CD4-positive, CD25-positive, alpha-beta regulatory T cell (primary cell): ENCODE results near the gene TBC1D24. TPM values are rescaled to one million over a fixed set of nuclear protein-coding genes. Genes with fewer than 3 reads are reported as not detected.

Experiments
- ATAC-seq, 2 donors: fragments of 150-1000 bp; cut with Tn5 transposase; one replicate each; pipeline ENCODE4 v1.10.0; 2021; ENCODE audit warnings: low read depth in 2 of 2, moderate number of reproducible peaks in 2 of 2, moderate library complexity in 1 of 2
- DNase-seq, 3 donors: peaks; one replicate each; pipeline versions ENCODE4 v3.0.0 to v3.0.0-alpha.2; 2012 to 2022; ENCODE audit warnings: mixed read lengths in 1 of 3
- H3K27ac ChIP-seq: one replicate; pipeline ENCODE4 v1.7.0; 2013; ENCODE audit warnings: mild to moderate bottlenecking, low read length; ENCODE audit not compliant: insufficient read depth, poor library complexity, severe bottlenecking
- H3K27me3 ChIP-seq: one replicate; pipeline ENCODE4 v1.7.0; 2013; ENCODE audit warnings: low read length; ENCODE audit not compliant: control insufficient read depth, insufficient read depth
- H3K36me3 ChIP-seq: one replicate; pipeline ENCODE4 v1.7.0; 2013; ENCODE audit warnings: mild to moderate bottlenecking, low read length, moderate library complexity; ENCODE audit not compliant: control insufficient read depth, insufficient read depth
- H3K4me1 ChIP-seq: 2 replicates; pipeline ENCODE4 v1.7.0; 2013; ENCODE audit warnings: mild to moderate bottlenecking, low read length; ENCODE audit not compliant: insufficient read depth, control insufficient read depth, poor library complexity, severe bottlenecking
- H3K4me3 ChIP-seq: one replicate; pipeline ENCODE4 v1.7.0; 2013; ENCODE audit warnings: low read depth, mild to moderate bottlenecking, low read length, moderate library complexity
- H3K9me3 ChIP-seq, 2 experiments: 1 replicate in 1 of 2; 2 replicates in 1 of 2; pipeline ENCODE4 v1.7.0; 2013; ENCODE audit warnings: low read length in 2 of 2, mild to moderate bottlenecking in 1 of 2, moderate library complexity in 1 of 2; ENCODE audit not compliant: control insufficient read depth in 2 of 2
- H3K27ac Mint-ChIP-seq, 3 donors: one replicate each; pipeline ENCODE4 v1.8.0; 2020 to 2022; ENCODE audit warnings: mild to moderate bottlenecking in 3 of 3, mixed read lengths in 3 of 3, moderate library complexity in 2 of 3
- H3K27me3 Mint-ChIP-seq: one replicate; pipeline ENCODE4 v1.8.0; 2022; ENCODE audit warnings: mild to moderate bottlenecking, mixed read lengths
- H3K36me3 Mint-ChIP-seq: one replicate; pipeline ENCODE4 v1.8.0; 2020; ENCODE audit warnings: mixed read lengths
- H3K4me1 Mint-ChIP-seq, 4 donors: one replicate each; pipeline ENCODE4 v1.8.0; 2020 to 2022; ENCODE audit warnings: mixed read lengths in 4 of 4, mild to moderate bottlenecking in 1 of 4
- H3K4me3 Mint-ChIP-seq, 4 donors: one replicate each; pipeline ENCODE4 v1.8.0; 2020 to 2022; ENCODE audit warnings: mild to moderate bottlenecking in 4 of 4, mixed read lengths in 4 of 4, moderate library complexity in 3 of 4
- H3K9me3 Mint-ChIP-seq, 7 donors: one replicate each; pipeline ENCODE4 v1.8.0; 2020 to 2022; ENCODE audit warnings: mixed read lengths in 7 of 7, mild to moderate bottlenecking in 3 of 7, moderate library complexity in 2 of 7
- polyA plus RNA-seq, 4 donors: library from polyadenylated mRNA; unstranded; fragments of 300-500 nt; fragmentation: Illumina TruSeq; gene quantifications; one replicate each; pipeline ENCODE4 v1.2.3, GENCODE V29; 2021
- total RNA-seq: library from RNA; stranded (reverse); gene quantifications from one replicate; pipeline ENCODE4 v1.2.3, GENCODE V29; 2022

Gene TBC1D24
- total and polyA plus RNA-seq, 5 donors from 2014 or later, result 0.84 to 5.8 (median 1.4) TPM

GRCh38 chr16:2487903-2488531 is 13.1 kb downstream of the TBC1D24 start:
- Mint-ChIP-seq H3K4me3 (no peak overlapping the region), H3K27ac (peak overlapping the region in 2 of 3 donors; percentile 63 to 81), H3K9me3 (no peaks in the 10 kb centered on the region), H3K4me1 (peaks cover 4 to 16% (median 9%) of the 10 kb centered on the region in 4 donors), H3K36me3 (no peaks in the 10 kb centered on the region), H3K27me3 (no peaks in the 10 kb centered on the region)
- Histone ChIP-seq H3K4me3 (no peak overlapping the region), H3K4me1 (peaks cover 10% of the 10 kb centered on the region), H3K36me3 (no peaks in the 10 kb centered on the region), H3K27me3 (no peaks in the 10 kb centered on the region), H3K27ac (no peak overlapping the region), H3K9me3 (no peaks in the 10 kb centered on the region)
- DNase-seq (no peak), ATAC-seq (no peak)

GRCh38 chr16:2489581-2489980 is 14.7 kb downstream of the TBC1D24 start:
- no peak overlapping the region for H3K4me3 Mint-ChIP-seq
- DNase-seq (no peak), ATAC-seq (no peak)
- H3K36me3 Mint-ChIP-seq, result no peaks in the 10 kb centered on the region
- Histone ChIP-seq H3K27ac (no peak overlapping the region), H3K27me3 (no peaks in the 10 kb centered on the region), H3K9me3 (no peaks in the 10 kb centered on the region), H3K4me1 (peaks cover 10% of the 10 kb centered on the region), H3K36me3 (no peaks in the 10 kb centered on the region), H3K4me3 (no peak overlapping the region)
- no peaks in the 10 kb centered on the region for H3K9me3 Mint-ChIP-seq
- H3K27ac Mint-ChIP-seq, result no peak overlapping the region
- no peaks in the 10 kb centered on the region for H3K27me3 Mint-ChIP-seq
- H3K4me1 Mint-ChIP-seq, result peaks cover 4 to 16% (median 8%) of the 10 kb centered on the region in 4 donors

GRCh38 chr16:2490190-2491105 is 15.5 kb downstream of the TBC1D24 start:
- no peaks in the 10 kb centered on the region for H3K36me3 ChIP-seq
- H3K4me1 ChIP-seq, result peaks cover 10% of the 10 kb centered on the region
- DNase-seq (no peak), ATAC-seq (no peak)
- H3K9me3 ChIP-seq, result no peaks in the 10 kb centered on the region
- no peaks in the 10 kb centered on the region for H3K27me3 ChIP-seq
- peaks cover 4 to 13% (median 8%) of the 10 kb centered on the region in 4 donors for H3K4me1 Mint-ChIP-seq
- no peak overlapping the region for H3K27ac Mint-ChIP-seq
- no peaks in the 10 kb centered on the region for H3K27me3 Mint-ChIP-seq
- H3K9me3 Mint-ChIP-seq, result no peaks in the 10 kb centered on the region
- no peak overlapping the region for H3K4me3 ChIP-seq
- H3K27ac ChIP-seq, result no peak overlapping the region
- H3K4me3 Mint-ChIP-seq, result no peak overlapping the region
- H3K36me3 Mint-ChIP-seq, result no peaks in the 10 kb centered on the region

- H3K27me3 Mint-ChIP-seq, result no peaks in the 10 kb centered on the region
- Histone ChIP-seq H3K4me1 (peaks cover 2% of the 10 kb centered on the region), H3K27ac (no peak overlapping the region), H3K36me3 (peaks cover 3% of the 10 kb centered on the region), H3K27me3 (no peaks in the 10 kb centered on the region), H3K4me3 (no peak overlapping the region), H3K9me3 (no peaks in the 10 kb centered on the region)
- H3K27ac Mint-ChIP-seq, result no peak overlapping the region
- ATAC-seq (no peak), DNase-seq (no peak)
- H3K36me3 Mint-ChIP-seq, result no peaks in the 10 kb centered on the region
- no peaks in the 10 kb centered on the region for H3K9me3 Mint-ChIP-seq
- peaks cover 2 to 5% (median 2%) of the 10 kb centered on the region in 4 donors for H3K4me1 Mint-ChIP-seq
- no peak overlapping the region for H3K4me3 Mint-ChIP-seq
Measured at GRCh38 chr16:2492292-2492691, 17.4 kb downstream of the TBC1D24 start.

GRCh38 chr16:2493605-2494004 is 18.7 kb downstream of the TBC1D24 start:
- H3K27ac Mint-ChIP-seq, result no peak overlapping the region
- no peaks in the 10 kb centered on the region for H3K36me3 Mint-ChIP-seq
- Histone ChIP-seq H3K4me1 (no peaks in the 10 kb centered on the region), H3K9me3 (no peaks in the 10 kb centered on the region), H3K4me3 (no peak overlapping the region), H3K36me3 (peaks cover 3% of the 10 kb centered on the region), H3K27me3 (no peaks in the 10 kb centered on the region), H3K27ac (no peak overlapping the region)
- DNase-seq (no peak), ATAC-seq (no peak)
- no peaks in the 10 kb centered on the region for H3K9me3 Mint-ChIP-seq
- no peaks in the 10 kb centered on the region for H3K27me3 Mint-ChIP-seq
- H3K4me1 Mint-ChIP-seq, result peaks cover 0 to 2% (median 0%) of the 10 kb centered on the region in 4 donors
- H3K4me3 Mint-ChIP-seq, result no peak overlapping the region

- ATAC-seq (no peak), DNase-seq (no peak)
- Histone ChIP-seq H3K4me3 (no peak overlapping the region), H3K27ac (no peak overlapping the region), H3K36me3 (peaks cover 3% of the 10 kb centered on the region), H3K27me3 (no peaks in the 10 kb centered on the region), H3K9me3 (no peaks in the 10 kb centered on the region), H3K4me1 (no peaks in the 10 kb centered on the region)
- Mint-ChIP-seq H3K36me3 (no peaks in the 10 kb centered on the region), H3K27me3 (no peaks in the 10 kb centered on the region), H3K4me3 (no peak overlapping the region), H3K4me1 (peaks cover 0 to 2% (median 0%) of the 10 kb centered on the region in 4 donors), H3K9me3 (no peaks in the 10 kb centered on the region), H3K27ac (no peak overlapping the region)
Measured at GRCh38 chr16:2494616-2495015, 19.7 kb downstream of the TBC1D24 start.

- Histone ChIP-seq H3K9me3 (no peaks in the 10 kb centered on the region), H3K4me3 (no peak overlapping the region), H3K27ac (no peak overlapping the region), H3K36me3 (peaks cover 3% of the 10 kb centered on the region), H3K27me3 (no peaks in the 10 kb centered on the region), H3K4me1 (no peaks in the 10 kb centered on the region)
- Mint-ChIP-seq H3K4me1 (peaks cover 0 to 2% (median 0%) of the 10 kb centered on the region in 4 donors), H3K27me3 (no peaks in the 10 kb centered on the region), H3K27ac (no peak overlapping the region), H3K36me3 (no peaks in the 10 kb centered on the region), H3K4me3 (no peak overlapping the region), H3K9me3 (no peaks in the 10 kb centered on the region)
- ATAC-seq (no peak), DNase-seq (no peak)
Measured at GRCh38 chr16:2495041-2495440, 20.1 kb downstream of the TBC1D24 start.
